SK-N-MC (cell line): ENCODE measurements around the gene STAG3.

Source experiments
- EZH2 ChIP-seq: fragments of 200-600 bp; sonication (generic); IDR thresholded peaks from one replicate; pipeline ENCODE4 v1.6.1; 2017; ENCODE audit warnings: antibody characterized with exemption
- FOXP2 ChIP-seq: optimal IDR thresholded peaks from 2 replicates; pipeline ENCODE3; 2011; ENCODE audit warnings: mild to moderate bottlenecking, moderate library complexity; ENCODE audit not compliant: insufficient read depth; ENCODE audit errors: extremely low read length, control extremely low read depth
- POLR2AphosphoS5 ChIP-seq: IDR thresholded peaks from 2 replicates; pipeline ENCODE4 v1.6.1; 2012; ENCODE audit warnings: mild to moderate bottlenecking, low read depth, low read length, borderline replicate concordance

DNA sequence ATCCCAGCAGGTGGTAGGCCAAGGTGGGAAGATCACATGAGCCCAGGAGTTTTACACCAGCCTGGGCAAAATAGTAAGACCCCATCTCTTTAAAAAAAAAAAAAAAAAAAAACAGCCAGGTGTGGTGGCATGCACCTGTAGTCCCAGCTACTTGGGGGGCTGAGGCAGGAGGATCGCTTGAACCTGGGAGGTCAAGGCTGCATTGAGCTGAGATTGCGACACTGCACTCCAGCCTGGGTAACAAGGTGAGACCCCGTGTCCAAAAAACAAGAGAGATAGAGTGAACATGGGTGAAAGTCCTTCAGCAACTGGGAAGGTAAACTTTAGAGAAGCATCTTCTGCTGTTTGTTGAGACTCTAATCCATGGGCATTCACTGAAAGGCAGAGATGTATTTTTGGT is 35.3 kb upstream of the STAG3 start:
- TF ChIP-seq EZH2 = no peak
- no peak for TF ChIP-seq POLR2AphosphoS5
- TF ChIP-seq FOXP2 = no peak
